Measurements from ENCODE around the gene DLG2. TPM values are rescaled to one million over a fixed set of nuclear protein-coding genes. Genes with fewer than 3 reads are reported as not detected.

The DLG2 gene
- total RNA-seq, 1 donor from 2014 or later = 2.1 TPM

DNA sequence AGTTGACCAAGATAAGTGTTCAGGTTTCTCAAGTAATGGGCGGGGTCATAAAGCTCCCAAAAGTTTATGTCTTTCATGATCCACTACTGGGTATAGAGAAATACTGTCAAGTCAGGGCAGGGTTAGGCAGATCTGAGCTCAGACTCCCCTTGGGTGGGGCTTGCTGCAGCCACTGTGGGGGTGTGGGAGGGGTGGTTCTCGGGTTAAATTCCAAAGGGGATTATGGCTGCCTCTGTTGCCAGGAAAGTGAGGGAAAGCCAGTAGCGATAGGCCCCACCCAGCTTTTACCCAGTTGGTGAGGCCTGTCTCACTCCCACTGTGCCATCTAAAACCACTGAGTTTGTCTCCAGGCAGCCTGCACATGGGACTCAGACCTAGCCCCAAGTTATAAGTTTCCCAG, 37.8 kb downstream of the DLG2 start:
- no peak overlapping the region for H3K27ac Mint-ChIP-seq
- H3K4me1 Mint-ChIP-seq (ENCODE audit: low read depth) = no peaks in the 10 kb centered on the region
- no peak overlapping the region for H3K4me3 Mint-ChIP-seq
- DNase-seq (ENCODE audit: low spot score) = no peak
- H3K9me3 Mint-ChIP-seq = peaks cover 21% of the 10 kb centered on the region
- no peaks in the 10 kb centered on the region for H3K36me3 Mint-ChIP-seq (ENCODE audit: low read depth)
- intact Hi-C loops (cut with micrococcal nuclease) = no loop called here
- peaks cover 21% of the 10 kb centered on the region for H3K27me3 Mint-ChIP-seq (ENCODE audit: insufficient read depth)

DNA sequence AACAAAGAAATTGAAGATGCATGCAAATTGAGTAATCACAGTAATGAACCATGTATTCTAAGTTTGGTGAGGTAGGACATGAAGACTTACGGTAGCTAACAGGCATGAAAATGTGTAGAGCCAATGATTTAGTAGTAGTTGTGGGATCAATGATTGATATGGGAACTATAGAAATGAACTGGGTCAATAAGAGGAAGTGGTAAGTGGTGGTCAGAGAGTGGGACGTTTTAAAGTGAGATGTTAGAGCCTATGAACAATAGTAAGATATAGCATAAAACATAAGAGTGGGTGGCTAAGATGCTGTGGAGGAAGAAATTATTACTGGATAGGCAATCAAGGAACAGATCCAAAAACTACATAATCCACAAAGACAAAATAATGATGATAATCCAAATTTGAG, 45.0 kb downstream of the DLG2 start:
- Mint-ChIP-seq H3K27me3 (ENCODE audit: insufficient read depth) (peaks cover 18% of the 10 kb centered on the region), H3K27ac (no peak overlapping the region), H3K9me3 (peaks cover 11% of the 10 kb centered on the region), H3K4me1 (ENCODE audit: low read depth) (no peaks in the 10 kb centered on the region), H3K4me3 (no peak overlapping the region), H3K36me3 (ENCODE audit: low read depth) (no peaks in the 10 kb centered on the region)
- intact Hi-C loops (cut with micrococcal nuclease) = no loop called here
- DNase-seq (ENCODE audit: low spot score) = no peak

DNA sequence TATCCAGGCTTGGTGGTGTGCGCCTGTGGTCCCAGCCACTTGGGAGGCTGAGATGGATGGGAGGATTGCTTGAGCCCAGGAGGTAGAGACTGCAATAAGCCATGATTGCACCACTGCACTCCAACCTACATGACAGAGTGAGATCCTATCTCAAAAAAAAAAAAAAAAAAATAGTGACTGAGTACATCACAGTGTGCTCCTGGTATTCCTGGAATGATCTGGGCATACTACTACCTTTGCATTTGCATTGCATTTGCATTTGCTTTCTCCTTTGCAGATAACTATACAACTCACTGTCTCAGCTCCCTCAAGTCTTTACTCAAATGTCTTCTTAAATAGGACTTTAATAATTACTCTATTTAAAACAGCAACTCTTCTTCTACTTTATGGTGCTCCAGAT, 51.8 kb downstream of the DLG2 start:
- DNase-seq (ENCODE audit: low spot score) = no peak
- no peak overlapping the region for H3K4me3 Mint-ChIP-seq
- H3K27ac Mint-ChIP-seq = no peak overlapping the region
- H3K9me3 Mint-ChIP-seq = no peaks in the 10 kb centered on the region
- intact Hi-C loops (cut with micrococcal nuclease) = no loop called here
- no peaks in the 10 kb centered on the region for H3K36me3 Mint-ChIP-seq (ENCODE audit: low read depth)
- peaks cover 3% of the 10 kb centered on the region for H3K27me3 Mint-ChIP-seq (ENCODE audit: insufficient read depth)
- H3K4me1 Mint-ChIP-seq (ENCODE audit: low read depth) = no peaks in the 10 kb centered on the region

DNA sequence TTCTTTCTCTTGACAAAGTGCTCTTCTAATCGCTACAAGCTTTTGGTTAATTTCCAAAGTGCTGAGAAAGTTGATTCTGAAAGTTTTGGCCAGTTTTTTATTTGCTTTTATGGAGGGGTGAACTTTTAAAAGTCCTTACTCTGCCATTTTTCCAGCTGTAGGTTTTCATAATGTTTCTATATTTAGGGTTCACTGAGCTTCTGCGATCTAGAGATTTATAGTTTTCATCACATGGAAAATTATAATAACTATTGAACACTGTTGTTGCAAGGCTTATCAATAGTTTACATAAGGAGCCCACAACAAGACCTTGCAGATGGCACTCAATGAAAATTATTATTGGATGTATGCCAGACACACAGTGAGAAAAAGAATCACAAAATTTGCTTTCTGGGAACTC, 55.1 kb downstream of the DLG2 start:
- H3K4me3 Mint-ChIP-seq = no peak overlapping the region
- peaks cover 6% of the 10 kb centered on the region for H3K4me1 Mint-ChIP-seq (ENCODE audit: low read depth)
- H3K36me3 Mint-ChIP-seq (ENCODE audit: low read depth) = no peaks in the 10 kb centered on the region
- H3K27ac Mint-ChIP-seq = no peak overlapping the region
- peaks cover 4% of the 10 kb centered on the region for H3K27me3 Mint-ChIP-seq (ENCODE audit: insufficient read depth)
- DNase-seq (ENCODE audit: low spot score) = no peak
- no peaks in the 10 kb centered on the region for H3K9me3 Mint-ChIP-seq
- intact Hi-C loops (cut with micrococcal nuclease) = no loop called here

DNA sequence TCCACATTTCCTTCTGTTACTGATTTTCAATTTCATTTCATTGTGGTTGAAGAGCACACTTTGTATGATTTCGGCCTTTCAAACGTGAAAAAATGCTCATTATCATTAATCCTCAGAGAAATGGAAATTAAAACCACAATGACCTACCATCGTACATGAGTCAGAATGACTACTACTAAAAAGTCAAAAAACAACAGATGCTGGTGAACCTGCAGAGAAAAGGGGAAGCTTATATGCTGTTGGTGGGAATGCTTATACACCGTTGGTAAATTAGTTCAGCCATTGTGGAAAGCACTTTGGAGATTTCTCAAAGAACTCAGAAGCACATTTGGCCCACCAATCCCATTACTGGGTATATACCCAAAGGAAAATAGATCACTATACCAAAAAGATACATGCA, 57.6 kb downstream of the DLG2 start:
- Mint-ChIP-seq H3K36me3 (ENCODE audit: low read depth) (no peaks in the 10 kb centered on the region), H3K4me3 (no peak overlapping the region), H3K4me1 (ENCODE audit: low read depth) (peaks cover 6% of the 10 kb centered on the region), H3K27me3 (ENCODE audit: insufficient read depth) (peaks cover 4% of the 10 kb centered on the region), H3K9me3 (no peaks in the 10 kb centered on the region), H3K27ac (no peak overlapping the region)
- intact Hi-C loops (cut with micrococcal nuclease) = no loop called here
- no peak for DNase-seq (ENCODE audit: low spot score)

DNA sequence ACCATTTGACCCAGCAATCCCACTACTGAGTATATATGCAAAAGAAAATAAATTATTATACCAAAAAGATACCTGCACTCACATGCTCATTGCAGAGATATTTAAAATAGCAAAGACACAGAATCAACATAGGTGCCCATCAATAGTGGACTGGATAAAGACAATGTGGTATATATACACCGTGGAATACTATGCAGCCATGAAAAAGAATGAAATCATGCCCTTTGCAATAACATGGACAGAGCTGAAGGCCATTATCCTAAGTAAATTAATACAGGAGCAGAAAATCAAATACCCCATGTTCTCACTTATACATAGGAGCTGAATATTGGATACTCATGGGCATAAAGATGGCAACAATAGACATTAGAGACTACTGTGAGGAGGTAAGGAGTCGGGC, 68.7 kb downstream of the DLG2 start:
- Mint-ChIP-seq H3K27me3 (ENCODE audit: insufficient read depth) (peaks cover 2% of the 10 kb centered on the region), H3K36me3 (ENCODE audit: low read depth) (no peaks in the 10 kb centered on the region), H3K4me1 (ENCODE audit: low read depth) (no peaks in the 10 kb centered on the region), H3K4me3 (no peak overlapping the region), H3K9me3 (peaks cover 10% of the 10 kb centered on the region), H3K27ac (no peak overlapping the region)
- intact Hi-C loops (cut with micrococcal nuclease) = no loop called here
- DNase-seq (ENCODE audit: low spot score) = no peak

DNA sequence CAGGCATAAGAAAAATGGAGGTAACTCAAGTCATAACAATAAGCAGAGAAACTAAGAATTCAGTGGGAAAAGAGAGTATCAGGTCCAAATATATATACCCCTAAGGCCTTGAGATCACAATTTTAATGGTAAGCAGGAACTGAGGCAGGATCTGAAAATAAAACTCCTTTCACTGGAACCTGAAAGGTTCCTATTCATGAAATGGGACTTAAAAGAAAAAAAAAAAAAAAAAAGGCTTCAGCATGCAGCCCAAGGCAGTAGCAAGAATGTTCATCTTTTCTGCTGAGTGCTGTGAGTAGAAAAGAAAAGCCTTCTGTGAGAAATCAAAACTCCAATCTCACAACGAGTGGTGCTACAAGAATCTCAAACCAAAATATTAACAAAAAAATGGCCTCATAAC, 75.3 kb downstream of the DLG2 start:
- no peaks in the 10 kb centered on the region for H3K36me3 Mint-ChIP-seq (ENCODE audit: low read depth)
- H3K4me1 Mint-ChIP-seq (ENCODE audit: low read depth) = no peaks in the 10 kb centered on the region
- peaks cover 2% of the 10 kb centered on the region for H3K27me3 Mint-ChIP-seq (ENCODE audit: insufficient read depth)
- intact Hi-C loops (cut with micrococcal nuclease) = no loop called here
- H3K27ac Mint-ChIP-seq = no peak overlapping the region
- no peak for DNase-seq (ENCODE audit: low spot score)
- no peak overlapping the region for H3K4me3 Mint-ChIP-seq
- H3K9me3 Mint-ChIP-seq = no peaks in the 10 kb centered on the region

DNA sequence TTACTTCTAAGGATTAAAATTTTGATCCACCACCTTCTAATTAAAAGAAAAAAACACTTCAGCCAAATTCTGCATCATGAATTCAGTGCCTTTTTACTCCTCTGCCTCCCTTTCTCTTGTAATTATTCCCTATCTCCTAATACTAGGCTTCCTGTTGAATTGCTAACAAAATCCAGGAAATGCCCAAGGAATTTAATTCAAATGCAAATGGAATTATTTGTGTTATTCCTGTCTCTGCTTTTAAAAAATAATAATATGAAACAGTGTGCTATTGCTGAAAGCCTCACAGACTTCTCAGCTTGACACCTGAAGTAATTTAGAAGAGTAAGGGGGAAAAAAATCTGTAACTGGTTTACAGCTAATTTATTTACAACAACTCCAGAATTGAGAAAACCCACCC, 85.5 kb downstream of the DLG2 start:
- H3K9me3 Mint-ChIP-seq = no peaks in the 10 kb centered on the region
- H3K4me1 Mint-ChIP-seq (ENCODE audit: low read depth) = no peaks in the 10 kb centered on the region
- H3K4me3 Mint-ChIP-seq = no peak overlapping the region
- H3K36me3 Mint-ChIP-seq (ENCODE audit: low read depth) = no peaks in the 10 kb centered on the region
- no peak for DNase-seq (ENCODE audit: low spot score)
- H3K27me3 Mint-ChIP-seq (ENCODE audit: insufficient read depth) = no peaks in the 10 kb centered on the region
- intact Hi-C loops (cut with micrococcal nuclease) = no loop called here
- no peak overlapping the region for H3K27ac Mint-ChIP-seq

DNA sequence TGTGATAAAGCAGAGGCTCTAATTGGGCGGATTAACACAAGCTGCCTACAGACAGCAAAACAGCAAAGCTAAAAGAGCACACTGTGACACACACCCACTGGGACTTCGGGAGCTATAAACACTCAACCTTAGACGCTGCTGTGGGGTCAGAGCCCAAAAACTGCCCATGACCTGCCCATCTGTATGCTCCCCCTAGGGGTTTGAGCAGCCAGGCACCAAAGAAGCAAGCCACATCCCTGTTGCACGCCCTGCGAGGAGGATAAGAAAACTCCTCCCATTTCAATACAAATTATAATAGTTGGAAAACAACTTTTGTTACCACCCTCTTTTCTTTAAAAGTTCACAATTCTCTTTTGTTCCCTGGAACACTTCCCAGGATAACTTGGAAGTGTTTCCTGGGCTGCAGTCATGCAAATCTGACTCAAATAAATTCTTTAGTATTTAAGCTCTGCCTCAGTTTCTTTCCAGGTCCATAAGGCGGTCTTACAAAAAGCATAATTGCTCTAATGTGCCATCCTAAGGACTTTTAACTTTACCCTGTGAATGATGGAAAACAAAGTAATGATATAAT, 86.4 kb downstream of the DLG2 start:
- DNase-seq (ENCODE audit: low spot score) = no peak
- no peak overlapping the region for H3K4me3 Mint-ChIP-seq
- H3K4me1 Mint-ChIP-seq (ENCODE audit: low read depth) = no peaks in the 10 kb centered on the region
- no peaks in the 10 kb centered on the region for H3K27me3 Mint-ChIP-seq (ENCODE audit: insufficient read depth)
- no peaks in the 10 kb centered on the region for H3K9me3 Mint-ChIP-seq
- intact Hi-C loops (cut with micrococcal nuclease) = no loop called here
- no peaks in the 10 kb centered on the region for H3K36me3 Mint-ChIP-seq (ENCODE audit: low read depth)
- no peak overlapping the region for H3K27ac Mint-ChIP-seq

DNA sequence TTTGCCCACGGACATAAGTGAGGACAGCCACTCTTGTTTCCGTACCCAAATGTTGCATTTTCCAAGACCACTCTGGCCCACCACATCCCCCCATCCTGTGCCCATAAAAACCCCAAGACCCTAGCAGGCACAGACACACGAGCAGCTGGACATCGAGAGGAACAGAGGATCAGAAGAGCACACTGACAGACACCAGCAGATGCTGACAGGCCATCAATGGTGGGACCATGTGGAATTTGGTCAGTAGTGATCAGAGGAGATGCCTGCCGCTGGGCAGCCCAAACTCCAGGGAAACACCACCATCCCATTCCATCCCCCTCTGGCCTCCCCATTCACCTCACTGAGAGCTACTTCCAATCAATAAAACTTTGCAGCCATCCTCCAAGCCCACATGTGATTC, 87.0 kb downstream of the DLG2 start:
- intact Hi-C loops (cut with micrococcal nuclease) = no loop called here
- Mint-ChIP-seq H3K9me3 (no peaks in the 10 kb centered on the region), H3K27ac (no peak overlapping the region), H3K36me3 (ENCODE audit: low read depth) (no peaks in the 10 kb centered on the region), H3K27me3 (ENCODE audit: insufficient read depth) (no peaks in the 10 kb centered on the region), H3K4me1 (ENCODE audit: low read depth) (no peaks in the 10 kb centered on the region), H3K4me3 (no peak overlapping the region)
- DNase-seq (ENCODE audit: low spot score) = no peak

DNA sequence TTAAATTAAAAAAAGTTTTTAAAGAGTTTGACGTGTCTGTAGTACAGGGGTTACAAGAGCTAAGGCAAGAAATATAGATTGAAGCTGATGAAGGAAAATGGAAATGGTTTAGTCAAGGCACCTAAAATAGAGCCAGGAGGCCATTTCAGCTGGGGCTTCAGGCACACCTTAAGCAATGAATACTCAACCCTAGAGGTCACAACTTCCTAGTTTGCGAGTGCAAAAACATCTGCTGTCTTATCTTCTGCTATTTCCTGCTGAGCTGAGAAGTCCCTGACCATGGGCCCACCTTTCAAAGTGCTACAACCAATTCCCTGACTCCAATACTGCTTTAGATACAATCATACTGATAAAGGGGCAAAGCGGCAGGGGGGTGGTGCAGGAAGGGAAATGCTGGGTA, 87.4 kb downstream of the DLG2 start:
- Mint-ChIP-seq H3K36me3 (ENCODE audit: low read depth) (no peaks in the 10 kb centered on the region), H3K4me1 (ENCODE audit: low read depth) (no peaks in the 10 kb centered on the region), H3K9me3 (peaks cover 4% of the 10 kb centered on the region), H3K27me3 (ENCODE audit: insufficient read depth) (no peaks in the 10 kb centered on the region), H3K4me3 (no peak overlapping the region), H3K27ac (no peak overlapping the region)
- DNase-seq (ENCODE audit: low spot score) = no peak
- intact Hi-C loops (cut with micrococcal nuclease) = no loop called here

DNA sequence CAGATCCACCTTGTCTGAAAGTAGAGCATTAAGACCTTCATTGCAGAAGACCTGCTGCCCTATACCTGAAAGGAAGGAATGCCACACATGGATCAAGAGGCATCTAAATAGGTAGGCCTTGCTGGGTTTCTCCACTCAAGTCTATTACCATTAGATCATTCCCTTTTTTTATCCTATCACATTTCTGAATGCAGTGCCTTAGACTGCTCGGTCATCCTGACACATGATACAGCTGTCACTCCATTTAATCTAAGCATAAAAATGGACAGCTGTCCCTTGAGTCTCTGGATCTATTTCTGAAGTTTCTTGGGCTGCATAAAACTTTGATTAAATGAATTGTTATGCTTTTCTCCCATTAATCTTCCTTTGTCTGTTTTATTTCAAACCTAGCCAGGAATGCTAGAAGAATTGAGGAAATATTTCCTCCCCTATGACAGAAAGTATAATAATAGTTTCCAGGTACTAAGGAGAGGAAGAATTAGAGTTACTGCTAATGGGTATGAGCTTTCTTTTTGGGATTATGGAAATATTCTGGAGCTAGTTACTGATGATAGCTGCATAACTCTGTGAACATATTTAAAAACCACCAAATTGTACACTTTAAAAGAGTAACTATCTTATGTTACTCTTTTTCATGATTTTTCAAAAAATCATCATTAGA, 88.0 kb downstream of the DLG2 start:
- Mint-ChIP-seq H3K27ac (no peak overlapping the region), H3K36me3 (ENCODE audit: low read depth) (no peaks in the 10 kb centered on the region), H3K4me3 (no peak overlapping the region), H3K4me1 (ENCODE audit: low read depth) (no peaks in the 10 kb centered on the region), H3K9me3 (peaks cover 6% of the 10 kb centered on the region), H3K27me3 (ENCODE audit: insufficient read depth) (no peaks in the 10 kb centered on the region)
- DNase-seq (ENCODE audit: low spot score) = no peak
- intact Hi-C loops (cut with micrococcal nuclease) = no loop called here

DNA sequence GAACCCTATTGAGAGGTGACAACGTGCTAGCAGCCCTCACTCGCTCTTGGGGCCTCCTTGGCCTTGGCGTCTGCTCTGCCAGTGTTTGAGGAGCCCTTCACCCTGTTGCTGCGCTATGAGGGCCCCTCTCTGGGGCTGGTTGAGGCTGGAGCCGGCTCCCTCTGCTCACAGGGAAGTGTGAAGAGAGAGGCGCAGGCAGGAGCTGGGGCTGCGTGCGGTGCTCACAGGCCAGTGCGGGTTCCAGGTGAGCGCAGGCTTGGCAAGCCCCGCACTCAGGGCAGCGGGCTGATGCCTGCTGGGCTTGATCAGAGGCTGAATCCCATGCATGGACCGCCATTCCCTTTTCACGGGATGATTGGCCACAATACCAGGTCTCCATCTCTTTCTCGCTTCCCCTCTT, 90.7 kb downstream of the DLG2 start:
- Mint-ChIP-seq H3K27ac (no peak overlapping the region), H3K9me3 (peaks cover 6% of the 10 kb centered on the region), H3K27me3 (ENCODE audit: insufficient read depth) (no peaks in the 10 kb centered on the region), H3K4me1 (ENCODE audit: low read depth) (no peaks in the 10 kb centered on the region), H3K4me3 (no peak overlapping the region), H3K36me3 (ENCODE audit: low read depth) (no peaks in the 10 kb centered on the region)
- no peak for DNase-seq (ENCODE audit: low spot score)
- intact Hi-C loops (cut with micrococcal nuclease) = no loop called here

DNA sequence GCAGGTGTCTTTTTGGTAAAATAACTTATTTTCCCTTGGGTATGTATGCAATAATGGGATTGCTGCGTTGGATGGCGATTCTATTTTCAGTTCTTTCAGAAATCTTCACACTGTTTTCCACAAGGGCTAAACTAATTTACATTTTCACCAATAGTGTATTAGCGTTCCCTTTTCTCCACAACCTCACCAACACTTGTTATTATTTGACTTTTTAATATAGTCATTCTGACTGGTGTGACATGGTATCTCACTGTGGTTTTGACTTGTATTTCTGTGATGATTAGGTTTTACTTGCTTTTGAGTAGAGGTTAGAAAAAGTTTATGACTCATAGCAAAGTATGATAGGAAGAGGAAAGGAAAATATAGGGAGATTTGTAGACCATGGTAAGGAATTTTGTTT, 92.3 kb downstream of the DLG2 start:
- Mint-ChIP-seq H3K36me3 (ENCODE audit: low read depth) (no peaks in the 10 kb centered on the region), H3K27me3 (ENCODE audit: insufficient read depth) (no peaks in the 10 kb centered on the region), H3K4me1 (ENCODE audit: low read depth) (no peaks in the 10 kb centered on the region), H3K4me3 (no peak overlapping the region), H3K27ac (no peak overlapping the region), H3K9me3 (peaks cover 6% of the 10 kb centered on the region)
- DNase-seq (ENCODE audit: low spot score) = no peak
- intact Hi-C loops (cut with micrococcal nuclease) = no loop called here
